Liver (tissue), 9 donors: ENCODE results near the gene KCTD4. TPM values are rescaled to one million over a fixed set of nuclear protein-coding genes. Genes with fewer than 3 reads are reported as not detected.

Experiments
- DNase-seq: peaks from one replicate; pipeline ENCODE4 v3.0.0-alpha.2; 2017; ENCODE audit warnings: low spot score
- H3K27ac ChIP-seq, 2 donors: one replicate each; pipeline ENCODE4 v1.7.0; 2013; ENCODE audit warnings: inconsistent platforms in 2 of 2, low read length in 2 of 2, control low read depth in 1 of 2, low read depth in 1 of 2, mild to moderate bottlenecking in 1 of 2
- H3K27me3 ChIP-seq, 4 donors: one replicate each; pipeline versions ENCODE4 v1.6.1 to v1.7.0; 2013; ENCODE audit warnings: low read length in 3 of 4, inconsistent platforms in 1 of 4, mild to moderate bottlenecking in 1 of 4, moderate library complexity in 1 of 4; ENCODE audit not compliant: control insufficient read depth in 4 of 4, insufficient read depth in 4 of 4
- H3K36me3 ChIP-seq, 4 donors: one replicate each; pipeline versions ENCODE4 v1.6.1 to v1.7.0; 2013; ENCODE audit warnings: low read length in 3 of 4, mild to moderate bottlenecking in 3 of 4, low read depth in 1 of 4, moderate library complexity in 1 of 4; ENCODE audit not compliant: control insufficient read depth in 4 of 4, insufficient read depth in 3 of 4
- H3K4me1 ChIP-seq, 4 donors: one replicate each; pipeline versions ENCODE4 v1.6.1 to v1.7.0; 2013; ENCODE audit warnings: low read length in 3 of 4, mild to moderate bottlenecking in 3 of 4, moderate library complexity in 1 of 4; ENCODE audit not compliant: control insufficient read depth in 4 of 4, insufficient read depth in 4 of 4
- H3K4me3 ChIP-seq, 3 donors: one replicate each; pipeline versions ENCODE4 v1.6.1 to v1.7.0; 2013; ENCODE audit warnings: low read length in 3 of 3, control low read depth in 1 of 3, low read depth in 1 of 3, mild to moderate bottlenecking in 1 of 3
- H3K9ac ChIP-seq, 2 donors: one replicate each; pipeline ENCODE4 v1.7.0; 2013; ENCODE audit warnings: low read length in 2 of 2, mild to moderate bottlenecking in 2 of 2, moderate library complexity in 2 of 2, control low read depth in 1 of 2, low read depth in 1 of 2
- H3K9me3 ChIP-seq, 4 donors: one replicate each; pipeline versions ENCODE4 v1.6.1 to v1.7.0; 2013; ENCODE audit warnings: low read length in 3 of 4; ENCODE audit not compliant: control insufficient read depth in 4 of 4
- EGR1 ChIP-seq, 2 donors: IDR thresholded peaks; 2 replicates each; pipeline ENCODE4 v1.6.1; 2016 to 2018; ENCODE audit warnings: antibody characterized with exemption in 2 of 2, low read depth in 2 of 2
- FOXA2 ChIP-seq: IDR thresholded peaks from 2 replicates; pipeline ENCODE4 v1.6.1; 2016; ENCODE audit warnings: antibody characterized with exemption
- GABPA ChIP-seq, 2 donors: IDR thresholded peaks in 1 of 2; conservative IDR thresholded peaks in 1 of 2; 2 replicates each; pipeline ENCODE4 v1.6.1; 2016; ENCODE audit warnings: antibody characterized with exemption in 2 of 2, mild to moderate bottlenecking in 1 of 2, moderate library complexity in 1 of 2
- HNF4G ChIP-seq: IDR thresholded peaks from 2 replicates; pipeline ENCODE4 v1.6.1; 2016; ENCODE audit warnings: antibody characterized with exemption
- JUND ChIP-seq, 2 donors: IDR thresholded peaks; 2 replicates each; pipeline ENCODE4 v1.6.1; 2016; ENCODE audit warnings: antibody characterized with exemption in 2 of 2
- NR2F2 ChIP-seq: IDR thresholded peaks from 2 replicates; pipeline ENCODE4 v1.6.1; 2016; ENCODE audit warnings: antibody characterized with exemption
- RAD21 ChIP-seq, 2 donors: IDR thresholded peaks; 2 replicates each; pipeline ENCODE4 v1.6.1; 2016; ENCODE audit warnings: antibody characterized with exemption in 2 of 2, mild to moderate bottlenecking in 2 of 2
- RXRA ChIP-seq, 2 donors: IDR thresholded peaks; 2 replicates each; pipeline ENCODE4 v1.6.1; 2017 to 2018; ENCODE audit warnings: antibody characterized with exemption in 2 of 2, mild to moderate bottlenecking in 1 of 2
- SP1 ChIP-seq: IDR thresholded peaks from 2 replicates; pipeline ENCODE4 v1.6.1; 2018; ENCODE audit warnings: antibody characterized with exemption, mild to moderate bottlenecking
- TAF1 ChIP-seq: conservative IDR thresholded peaks from 2 replicates; pipeline ENCODE4 v1.6.1; 2016; ENCODE audit warnings: antibody characterized with exemption, mild to moderate bottlenecking
- YY1 ChIP-seq: IDR thresholded peaks from 2 replicates; pipeline ENCODE4 v1.6.1; 2016; ENCODE audit warnings: antibody characterized with exemption, mild to moderate bottlenecking
- WGBS: extraction: QIAGEN DNeasy Blood & Tissue Kit; methylation state at CpG from one replicate; pipeline ENCODE4 v1.1.7; 2013; 5-methylcytosine and 5-hydroxymethylcytosine counted together
- polyA plus RNA-seq, 2 donors: library from polyadenylated mRNA; stranded (reverse) in 1 of 2; unstranded in 1 of 2; fragments of 200-250 nt in 1 of 2; fragments of >200 nt in 1 of 2; fragmentation: Nextera tagmentation in 1 of 2; extraction: Ambion mirVana in 1 of 2; gene quantifications; one replicate each; pipeline versions ENCODE4 v1.2.1 to v1.2.3, GENCODE V29; 2013 to 2015
- total RNA-seq, 2 donors: library from RNA; depleted of rRNA; stranded (reverse); fragments of >200 nt; gene quantifications; one replicate each; pipeline ENCODE4 v1.2.3, GENCODE V29; 2014
- TF ChIP-seq, protein P1 (sequence below): IDR thresholded peaks from 2 replicates; pipeline ENCODE4 v1.6.1; 2016; ENCODE audit warnings: antibody characterized with exemption
- TF ChIP-seq, protein P2 (sequence below): IDR thresholded peaks from 2 replicates; pipeline ENCODE4 v1.6.1; 2016; ENCODE audit warnings: antibody characterized with exemption
- TF ChIP-seq, protein P3 (sequence below): IDR thresholded peaks from 2 replicates; pipeline ENCODE4 v1.6.1; 2016; ENCODE audit warnings: antibody characterized with exemption, mild to moderate bottlenecking
- TF ChIP-seq, protein P4 (sequence below): IDR thresholded peaks from 2 replicates; pipeline ENCODE4 v1.6.1; 2016; ENCODE audit warnings: antibody characterized with exemption
- donor health status: healthy.
- donor health status: healthy.
- donor health status: healthy.
- donor health status: healthy.
- donor health status: healthy.

Gene KCTD4
- total and polyA plus RNA-seq, 4 donors: 0.19 TPM; not detected in 3

DNA sequence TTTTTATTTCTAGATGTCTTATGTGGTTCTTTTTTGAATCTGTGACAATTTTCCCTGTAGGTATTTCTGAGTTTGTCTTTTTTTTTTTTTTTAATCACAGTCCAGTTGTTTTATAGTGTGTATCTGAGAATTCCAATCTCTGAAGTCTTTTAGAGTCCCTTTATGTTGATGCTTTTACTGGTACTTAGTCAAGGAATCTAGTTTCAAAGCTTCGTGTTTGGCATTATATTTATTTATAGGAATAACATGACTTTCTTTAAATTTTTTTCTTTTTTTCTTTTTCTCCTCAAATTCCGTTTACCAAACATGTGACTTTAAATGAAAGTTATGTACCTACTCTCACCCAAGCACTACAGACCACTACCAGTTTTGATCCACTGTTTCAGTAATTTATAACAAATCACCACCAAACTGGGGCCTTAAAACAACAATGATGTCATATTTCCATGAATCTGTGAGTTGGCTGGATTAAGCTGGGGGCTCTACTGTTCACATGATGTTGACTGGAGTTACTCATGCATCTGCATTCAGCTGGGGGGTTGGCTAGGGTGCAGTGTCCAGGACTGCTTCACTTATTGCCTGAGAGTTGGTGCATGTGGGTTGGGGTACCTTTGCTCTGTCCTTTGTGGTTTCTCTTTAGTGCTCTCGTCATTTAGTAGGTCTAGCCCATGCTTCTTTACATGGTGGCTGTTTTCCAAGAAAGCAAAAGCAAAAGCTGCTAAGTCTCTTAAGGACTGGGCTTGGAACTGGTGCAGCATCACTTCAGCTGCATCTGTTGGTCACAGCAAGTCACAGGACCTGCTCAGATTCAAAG, 22.3 kb downstream of the KCTD4 start:
- no peak overlapping the region for H3K9ac ChIP-seq
- no peak overlapping the region for H3K27ac ChIP-seq
- H3K36me3 ChIP-seq: peaks cover 0 to 5% (median 0%) of the 10 kb centered on the region in 4 donors
- TF ChIP-seq RXRA (IDR thresholded peaks at IDR 0.05) (no peak), JUND (IDR thresholded peaks at IDR 0.05) (no peak), HNF4G (no peak), EGR1 (IDR thresholded peaks at IDR 0.05; ENCODE audit: low read depth in 2 of 2) (no peak), YY1 (no peak), RAD21 (IDR thresholded peaks at IDR 0.05) (no peak), TAF1 (no peak), SP1 (no peak), GABPA (IDR thresholded peaks at IDR 0.05 in 1 of 2, conservative IDR thresholded peaks at IDR 0.05 in 1 of 2) (no peak), FOXA2 (no peak)
- TF ChIP-seq, protein P1, sequence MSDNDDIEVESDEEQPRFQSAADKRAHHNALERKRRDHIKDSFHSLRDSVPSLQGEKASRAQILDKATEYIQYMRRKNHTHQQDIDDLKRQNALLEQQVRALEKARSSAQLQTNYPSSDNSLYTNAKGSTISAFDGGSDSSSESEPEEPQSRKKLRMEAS: no peak
- TF ChIP-seq, protein P2, sequence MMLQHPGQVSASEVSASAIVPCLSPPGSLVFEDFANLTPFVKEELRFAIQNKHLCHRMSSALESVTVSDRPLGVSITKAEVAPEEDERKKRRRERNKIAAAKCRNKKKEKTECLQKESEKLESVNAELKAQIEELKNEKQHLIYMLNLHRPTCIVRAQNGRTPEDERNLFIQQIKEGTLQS: no peak
- TF ChIP-seq, protein P3, sequence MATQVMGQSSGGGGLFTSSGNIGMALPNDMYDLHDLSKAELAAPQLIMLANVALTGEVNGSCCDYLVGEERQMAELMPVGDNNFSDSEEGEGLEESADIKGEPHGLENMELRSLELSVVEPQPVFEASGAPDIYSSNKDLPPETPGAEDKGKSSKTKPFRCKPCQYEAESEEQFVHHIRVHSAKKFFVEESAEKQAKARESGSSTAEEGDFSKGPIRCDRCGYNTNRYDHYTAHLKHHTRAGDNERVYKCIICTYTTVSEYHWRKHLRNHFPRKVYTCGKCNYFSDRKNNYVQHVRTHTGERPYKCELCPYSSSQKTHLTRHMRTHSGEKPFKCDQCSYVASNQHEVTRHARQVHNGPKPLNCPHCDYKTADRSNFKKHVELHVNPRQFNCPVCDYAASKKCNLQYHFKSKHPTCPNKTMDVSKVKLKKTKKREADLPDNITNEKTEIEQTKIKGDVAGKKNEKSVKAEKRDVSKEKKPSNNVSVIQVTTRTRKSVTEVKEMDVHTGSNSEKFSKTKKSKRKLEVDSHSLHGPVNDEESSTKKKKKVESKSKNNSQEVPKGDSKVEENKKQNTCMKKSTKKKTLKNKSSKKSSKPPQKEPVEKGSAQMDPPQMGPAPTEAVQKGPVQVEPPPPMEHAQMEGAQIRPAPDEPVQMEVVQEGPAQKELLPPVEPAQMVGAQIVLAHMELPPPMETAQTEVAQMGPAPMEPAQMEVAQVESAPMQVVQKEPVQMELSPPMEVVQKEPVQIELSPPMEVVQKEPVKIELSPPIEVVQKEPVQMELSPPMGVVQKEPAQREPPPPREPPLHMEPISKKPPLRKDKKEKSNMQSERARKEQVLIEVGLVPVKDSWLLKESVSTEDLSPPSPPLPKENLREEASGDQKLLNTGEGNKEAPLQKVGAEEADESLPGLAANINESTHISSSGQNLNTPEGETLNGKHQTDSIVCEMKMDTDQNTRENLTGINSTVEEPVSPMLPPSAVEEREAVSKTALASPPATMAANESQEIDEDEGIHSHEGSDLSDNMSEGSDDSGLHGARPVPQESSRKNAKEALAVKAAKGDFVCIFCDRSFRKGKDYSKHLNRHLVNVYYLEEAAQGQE: no peak
- TF ChIP-seq, protein P4, sequence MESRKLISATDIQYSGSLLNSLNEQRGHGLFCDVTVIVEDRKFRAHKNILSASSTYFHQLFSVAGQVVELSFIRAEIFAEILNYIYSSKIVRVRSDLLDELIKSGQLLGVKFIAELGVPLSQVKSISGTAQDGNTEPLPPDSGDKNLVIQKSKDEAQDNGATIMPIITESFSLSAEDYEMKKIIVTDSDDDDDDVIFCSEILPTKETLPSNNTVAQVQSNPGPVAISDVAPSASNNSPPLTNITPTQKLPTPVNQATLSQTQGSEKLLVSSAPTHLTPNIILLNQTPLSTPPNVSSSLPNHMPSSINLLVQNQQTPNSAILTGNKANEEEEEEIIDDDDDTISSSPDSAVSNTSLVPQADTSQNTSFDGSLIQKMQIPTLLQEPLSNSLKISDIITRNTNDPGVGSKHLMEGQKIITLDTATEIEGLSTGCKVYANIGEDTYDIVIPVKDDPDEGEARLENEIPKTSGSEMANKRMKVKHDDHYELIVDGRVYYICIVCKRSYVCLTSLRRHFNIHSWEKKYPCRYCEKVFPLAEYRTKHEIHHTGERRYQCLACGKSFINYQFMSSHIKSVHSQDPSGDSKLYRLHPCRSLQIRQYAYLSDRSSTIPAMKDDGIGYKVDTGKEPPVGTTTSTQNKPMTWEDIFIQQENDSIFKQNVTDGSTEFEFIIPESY: no peak
- H3K4me3 ChIP-seq: no peak overlapping the region
- no peaks in the 10 kb centered on the region for H3K27me3 ChIP-seq
- H3K4me1 ChIP-seq: peaks cover 0 to 1% (median 0%) of the 10 kb centered on the region in 4 donors
- WGBS: 87% methylated on average over 3 of the region's 3 CpGs
- no peaks in the 10 kb centered on the region for H3K9me3 ChIP-seq
- DNase-seq: no peak

DNA sequence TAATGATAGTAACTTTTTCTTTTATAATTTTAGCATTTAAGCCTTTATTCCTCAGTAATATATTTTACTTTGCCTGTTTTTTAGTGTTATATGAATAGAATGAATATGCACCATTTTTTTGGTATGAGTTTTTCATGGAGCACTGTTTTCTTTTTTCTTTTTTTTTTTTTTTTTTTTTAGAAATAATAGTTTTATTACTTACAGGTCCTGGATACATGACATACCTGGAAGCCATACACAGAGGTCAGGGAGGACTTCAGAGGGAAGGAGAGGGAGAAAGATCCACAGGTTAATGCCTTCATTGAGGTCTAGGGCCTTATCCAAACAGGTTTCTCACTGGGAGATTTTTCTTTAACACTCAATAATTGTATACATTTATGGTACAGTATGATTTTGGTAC, 26.4 kb downstream of the KCTD4 start:
- Histone ChIP-seq H3K27me3 (no peaks in the 10 kb centered on the region), H3K4me3 (no peak overlapping the region), H3K9me3 (no peaks in the 10 kb centered on the region), H3K36me3 (peaks cover 0 to 2% (median under 1%) of the 10 kb centered on the region in 4 donors), H3K4me1 (peaks cover 0 to 1% (median 0%) of the 10 kb centered on the region in 4 donors), H3K9ac (no peak overlapping the region), H3K27ac (no peak overlapping the region)
- no peak for DNase-seq
- TF ChIP-seq, protein P2: no peak
- no peak for TF ChIP-seq JUND (IDR thresholded peaks at IDR 0.05)
- no peak for TF ChIP-seq NR2F2
- TF ChIP-seq GABPA (IDR thresholded peaks at IDR 0.05 in 1 of 2, conservative IDR thresholded peaks at IDR 0.05 in 1 of 2): no peak
- no peak for TF ChIP-seq RXRA (IDR thresholded peaks at IDR 0.05)
- no peak for TF ChIP-seq TAF1
